MV-4-11 (cell line): ENCODE results near the gene EVC2.

ENCODE experiments used
- DNase-seq: peaks from one replicate; lab custom pipeline; 2025; lab: John Stamatoyannopoulos, UW

Gene EVC2

GRCh38 chr4:5562476-5562875 lies 145.9 kb downstream of the EVC2 start:
- no peak for DNase-seq

DNA sequence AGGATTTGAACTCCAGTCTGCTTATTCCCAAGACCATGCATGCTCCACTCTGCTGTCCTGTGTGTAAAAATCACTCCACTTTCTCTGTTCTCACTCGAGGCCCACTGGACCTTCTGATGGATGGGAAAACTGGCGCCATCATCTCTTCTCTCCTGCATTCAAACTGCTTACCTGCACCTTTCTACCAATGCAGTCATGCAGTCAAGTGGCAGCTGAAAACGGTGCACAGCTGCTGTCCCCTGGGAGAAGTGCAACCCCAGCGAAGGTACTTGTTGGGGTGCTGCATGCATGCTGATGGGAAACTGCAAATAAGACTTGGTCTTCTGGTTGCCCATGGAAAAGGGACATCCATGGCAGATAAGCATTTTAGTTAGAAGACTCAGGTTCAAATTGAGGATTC lies 147.1 kb downstream of the EVC2 start:
- DNase-seq = no peak

GRCh38 chr4:5558502-5558901 lies 149.9 kb downstream of the EVC2 start:
- DNase-seq = no peak

DNA sequence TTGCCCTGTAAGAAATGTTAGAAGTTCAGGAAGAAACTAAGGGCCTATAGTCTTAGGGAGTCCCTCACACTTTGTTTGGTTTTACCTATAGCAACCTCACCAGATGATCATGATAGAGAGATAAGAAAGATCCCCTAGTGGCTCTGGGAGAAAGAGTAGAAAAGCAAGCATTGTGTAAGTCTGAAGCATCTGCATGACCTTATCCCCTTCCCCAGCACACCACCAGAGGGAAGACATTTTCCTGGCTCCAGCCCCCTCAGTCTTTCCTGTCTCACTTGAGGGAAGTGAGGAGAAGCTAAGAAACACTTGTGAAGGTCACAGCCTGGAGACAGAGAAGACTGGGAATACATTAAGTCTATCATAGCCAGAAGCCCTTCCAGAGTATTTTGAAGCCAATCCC lies 154.0 kb downstream of the EVC2 start:
- DNase-seq = no peak

- DNase-seq = peak; percentile 16
Observed at GRCh38 chr4:5553801-5554200, 154.6 kb downstream of the EVC2 start.

GRCh38 chr4:5552451-5552850 lies 155.9 kb downstream of the EVC2 start:
- DNase-seq = no peak

DNA sequence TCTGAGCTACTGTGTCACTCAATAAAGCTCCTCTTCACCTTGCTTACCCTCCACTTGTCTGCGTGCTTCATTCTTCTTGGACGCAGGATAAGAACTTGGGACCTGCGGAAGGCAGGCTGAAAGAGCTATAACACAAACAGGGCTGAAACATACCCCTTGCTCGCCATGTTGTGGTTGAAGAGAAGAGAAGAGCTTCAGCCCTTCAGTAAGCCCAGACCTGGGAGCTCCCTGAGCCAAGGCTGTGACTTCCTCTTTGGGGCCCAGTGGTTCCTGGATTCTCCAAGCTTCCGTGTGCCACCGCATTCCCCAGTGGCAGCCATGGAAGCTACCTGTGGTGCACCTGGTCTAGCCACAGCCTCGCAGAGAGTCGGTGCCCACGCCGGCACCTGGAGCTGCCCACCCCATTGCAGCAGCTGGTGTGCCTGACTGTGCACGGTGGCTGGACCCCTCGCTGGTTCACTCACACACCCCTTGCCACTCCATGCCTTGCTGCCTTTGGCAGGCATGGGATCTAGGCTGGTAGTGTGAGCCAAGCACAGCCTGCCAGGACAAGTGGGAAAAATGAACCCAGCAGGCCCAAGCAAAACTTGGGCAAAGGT lies 160.6 kb downstream of the EVC2 start:
- DNase-seq = no peak

DNA sequence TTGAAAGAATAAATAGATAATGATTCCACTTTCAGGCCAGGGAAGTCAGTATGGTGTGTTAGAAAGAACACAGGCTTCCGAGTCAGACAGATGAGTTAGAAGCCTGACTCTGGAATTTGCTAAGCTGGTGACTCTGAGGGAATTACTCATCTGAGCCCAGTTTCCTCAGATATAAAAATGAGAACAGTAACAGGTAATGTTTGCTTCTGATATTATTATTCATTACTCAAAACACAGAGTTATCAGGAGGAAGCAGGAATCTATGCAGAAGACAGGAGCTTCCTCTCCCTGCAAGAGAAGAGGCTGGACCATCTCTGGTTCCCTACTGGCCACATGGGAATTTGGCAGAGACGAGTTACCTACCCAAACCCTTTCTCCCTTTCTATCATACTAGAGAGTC lies 163.1 kb downstream of the EVC2 start:
- no peak for DNase-seq

GRCh38 chr4:5544762-5545161 lies 163.6 kb downstream of the EVC2 start:
- DNase-seq = no peak

DNA sequence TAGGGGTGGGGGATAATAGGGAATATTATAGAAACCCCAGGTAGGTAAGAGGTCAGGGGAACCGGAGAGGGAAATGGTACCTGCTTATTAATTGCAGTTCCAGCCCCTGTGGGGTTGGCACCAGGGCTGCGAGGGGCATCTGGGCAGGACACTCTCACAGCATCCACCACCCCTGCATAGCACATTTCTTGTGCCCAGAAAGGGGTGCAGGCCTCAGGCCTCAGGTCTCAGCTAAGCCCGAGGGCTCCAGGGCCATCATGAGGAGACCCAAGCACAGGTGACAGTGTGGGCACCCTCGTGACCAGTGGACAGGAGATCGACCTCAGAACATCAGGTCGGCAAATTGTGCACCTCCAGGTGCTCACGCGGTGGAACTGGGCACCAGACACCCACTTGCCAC lies 164.7 kb downstream of the EVC2 start:
- no peak for DNase-seq

DNA sequence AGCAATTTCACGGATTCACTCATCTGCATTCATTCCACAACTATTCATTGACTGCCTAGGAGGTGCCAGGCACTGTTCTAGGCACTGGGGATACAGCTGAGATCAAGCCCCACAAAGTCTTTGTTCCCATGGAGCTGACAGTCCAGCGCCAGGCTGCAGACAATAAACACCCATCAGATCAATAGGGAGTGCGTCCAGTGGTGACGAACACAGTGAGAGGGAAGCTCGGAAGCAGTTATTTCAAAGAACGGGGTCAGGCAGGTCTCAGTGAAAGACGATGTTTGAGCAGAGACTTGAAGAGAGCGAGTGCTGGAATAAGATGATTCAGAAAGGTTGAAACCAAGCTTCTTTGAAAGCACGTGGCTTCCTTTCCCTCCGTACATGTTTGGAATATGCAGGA lies 167.2 kb downstream of the EVC2 start:
- DNase-seq = no peak

DNA sequence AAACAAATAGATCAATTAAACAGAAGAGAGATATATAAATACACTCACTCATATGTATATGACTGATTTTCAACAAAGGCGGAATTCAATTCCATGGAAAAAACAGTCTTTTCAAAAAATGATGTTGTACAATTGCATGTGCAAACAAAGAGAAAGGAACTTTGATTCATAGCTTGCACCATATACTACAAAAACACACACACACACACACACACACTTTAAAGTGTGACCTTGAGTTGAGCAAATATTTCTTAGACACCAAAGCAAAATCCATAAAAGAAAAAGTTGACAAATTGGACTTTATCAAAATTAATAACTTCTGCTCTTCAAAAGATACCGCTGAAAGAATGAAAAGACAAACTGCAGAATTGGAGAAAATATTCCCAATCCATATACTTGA lies 168.8 kb downstream of the EVC2 start:
- DNase-seq = no peak

- no peak for DNase-seq
Observed at GRCh38 chr4:5532100-5532499, 176.3 kb downstream of the EVC2 start.

- DNase-seq = no peak
Observed at GRCh38 chr4:5528031-5528436, 180.3 kb downstream of the EVC2 start.

DNA sequence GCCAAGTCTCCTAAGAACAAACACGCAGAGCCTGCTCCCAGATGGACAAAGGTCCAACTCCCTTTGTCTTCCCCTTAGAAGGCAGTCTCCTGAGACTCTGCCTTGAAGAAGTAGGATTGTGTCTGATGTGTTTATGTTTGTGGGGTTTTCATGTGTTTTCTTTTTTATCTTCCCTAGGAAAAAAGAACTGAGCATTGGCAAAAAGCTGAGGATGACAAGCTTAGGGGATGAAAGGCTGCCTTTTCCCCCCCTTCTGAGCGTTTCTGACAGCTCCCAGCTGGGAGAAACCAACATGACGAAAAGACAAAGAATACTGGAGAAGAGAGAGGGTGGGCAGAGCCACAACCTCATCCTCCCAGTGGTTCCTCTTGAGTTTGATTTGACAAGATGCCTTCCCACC lies 181.1 kb downstream of the EVC2 start:
- DNase-seq = no peak

DNA sequence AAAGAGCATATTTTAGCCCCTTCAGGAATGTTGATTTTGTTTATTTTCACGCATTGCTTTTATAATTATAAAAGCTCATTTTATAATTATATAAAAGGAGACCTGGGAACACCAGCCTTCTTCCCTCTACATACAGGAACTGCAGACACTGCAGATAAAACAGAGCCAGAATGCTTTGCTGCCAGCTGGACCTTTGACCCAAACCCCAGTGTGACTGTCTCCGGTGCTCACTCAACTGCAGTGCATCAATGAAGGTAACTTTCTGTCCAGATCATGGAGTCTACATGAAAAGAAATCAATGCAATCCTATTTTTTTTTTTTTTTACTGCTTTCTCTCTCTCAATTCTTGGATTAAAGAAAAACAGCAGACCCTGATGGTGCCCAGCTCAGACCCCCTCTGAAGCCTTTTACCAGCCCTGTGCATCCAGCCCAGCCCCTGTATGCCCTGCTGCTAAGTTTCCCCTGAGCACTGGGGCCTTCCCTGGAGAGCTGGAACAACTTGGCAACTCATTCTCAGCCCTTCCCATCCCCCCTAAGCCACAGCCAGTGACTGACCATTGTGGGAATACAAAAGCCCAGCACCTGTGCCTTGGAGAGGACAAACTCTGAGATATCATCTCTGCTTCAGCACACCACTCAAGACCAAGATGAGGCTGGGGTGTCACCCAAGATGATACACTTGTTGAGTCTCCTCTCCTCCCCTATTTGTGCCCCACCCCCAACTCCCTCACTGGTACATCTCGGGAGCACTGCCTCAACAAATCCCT lies 182.1 kb downstream of the EVC2 start:
- no peak for DNase-seq

- no peak for DNase-seq
Observed at GRCh38 chr4:5524446-5525299, 183.7 kb downstream of the EVC2 start.

DNA sequence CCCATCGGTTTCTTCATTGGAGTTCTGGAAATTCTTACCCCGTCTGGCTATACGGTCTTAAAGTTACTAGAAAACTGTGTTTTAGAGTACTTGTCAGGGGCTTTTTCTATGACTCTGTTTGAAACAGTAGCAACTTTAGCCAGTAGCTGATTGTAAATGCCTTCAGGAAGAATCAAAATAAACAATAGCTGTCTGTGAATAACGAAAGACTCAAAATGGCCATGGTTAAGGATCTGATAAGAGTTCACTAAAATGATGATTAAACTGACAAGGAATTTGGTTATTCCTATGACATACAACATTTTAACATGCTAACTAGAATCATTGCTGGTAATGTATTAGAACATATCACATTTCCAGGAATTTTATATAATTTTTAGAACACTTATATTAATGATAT lies 191.0 kb downstream of the EVC2 start:
- DNase-seq = no peak

- DNase-seq = no peak
Observed at GRCh38 chr4:5515646-5516045, 192.7 kb downstream of the EVC2 start.
